ENCODE measurements around the gene TAF4B. TPM values are rescaled to one million over a fixed set of nuclear protein-coding genes. Genes with fewer than 3 reads are reported as not detected.

TAF4B gene
- total and polyA plus RNA-seq, 2 donors (not counting 1 experiment from before 2014, with no cell fraction given): 10.5 to 16.1 TPM

GRCh38 chr18:26419746-26420145 is 193.5 kb downstream of the TAF4B start:
- DNase-seq (no peak), ATAC-seq (ENCODE audit: low read depth) (no peak)
- POLR2A ChIA-PET: no interaction called here
- Histone ChIP-seq H3K9ac (ENCODE audit: low read length) (no peak overlapping the region), H3K4me1 (ENCODE audit: control insufficient read depth in 2 of 2, insufficient read depth in 2 of 2, low read length in 2 of 2) (no peaks in the 10 kb centered on the region), H3K4me3 (ENCODE audit: control extremely low read depth in 1 of 5, extremely low read depth in 1 of 5, insufficient read depth in 1 of 5, low read depth in 2 of 5, low read length in 4 of 5) (no peak overlapping the region), H3K79me2 (ENCODE audit: control insufficient read depth, insufficient read depth, low read length) (no peaks in the 10 kb centered on the region), H3K9me3 (ENCODE audit: control extremely low read depth in 1 of 3, control insufficient read depth in 2 of 3, insufficient read depth in 1 of 3, low read length in 2 of 3) (no peaks in the 10 kb centered on the region), H4K20me1 (ENCODE audit: control insufficient read depth, insufficient read depth, low read length, poor library complexity, severe bottlenecking) (no peaks in the 10 kb centered on the region), H3K36me3 (replicated peaks in 1 of 2; ENCODE audit: control extremely low read depth in 1 of 2, control insufficient read depth in 1 of 2, extremely low read depth in 1 of 2, insufficient read depth in 2 of 2, low read length in 1 of 2) (no peaks in the 10 kb centered on the region), H3K4me2 (replicated peaks; ENCODE audit: low read depth, low read length, poor library complexity, severe bottlenecking) (no peak overlapping the region), H2AFZ (ENCODE audit: insufficient read depth, low read depth, low read length, poor library complexity, severe bottlenecking) (no peak overlapping the region), H3K27ac (ENCODE audit: low read length in 2 of 2) (no peak overlapping the region), H3K27me3 (replicated peaks in 1 of 4; ENCODE audit: control extremely low read depth in 1 of 4, control insufficient read depth in 3 of 4, insufficient read depth in 4 of 4, low read length in 3 of 4) (no peaks in the 10 kb centered on the region)
- WGBS (ENCODE audit: insufficient coverage): 93% methylated on average over 6 of the region's 9 CpGs
- no peaks in the 10 kb centered on the region for H3K9me3 Mint-ChIP-seq (ENCODE audit: insufficient read depth)
- peaks cover 2% of the 10 kb centered on the region for H3K4me1 Mint-ChIP-seq
- no peak for TF ChIP-seq EZH2 (IDR thresholded peaks at IDR 0.05; ENCODE audit: borderline replicate concordance, insufficient read depth, low read depth, low read length, poor library complexity, severe bottlenecking)
- TF ChIP-seq CTCF (IDR thresholded peaks at IDR 0.05): no peak
- no peak overlapping the region for H3K27ac Mint-ChIP-seq
- intact Hi-C loops (cut with micrococcal nuclease): no loop called here
- H3K27me3 Mint-ChIP-seq: no peaks in the 10 kb centered on the region
- CTCF ChIA-PET: no interaction called here
- no peak overlapping the region for H3K4me3 Mint-ChIP-seq

GRCh38 chr18:26421503-26421902 is 195.3 kb downstream of the TAF4B start:
- no peak for ATAC-seq (ENCODE audit: low read depth)
- no peaks in the 10 kb centered on the region for H3K79me2 ChIP-seq (ENCODE audit: control insufficient read depth, insufficient read depth, low read length)
- H3K36me3 ChIP-seq (replicated peaks in 1 of 2; ENCODE audit: control extremely low read depth in 1 of 2, control insufficient read depth in 1 of 2, extremely low read depth in 1 of 2, insufficient read depth in 2 of 2, low read length in 1 of 2): no peaks in the 10 kb centered on the region
- no peak overlapping the region for H3K27ac ChIP-seq (ENCODE audit: low read length in 2 of 2)
- CTCF ChIA-PET: interaction anchor here (1.1 kb wide), 1 partner anchor 37 kb away, joined by 3 read pairs; no protein-coding TSS in a partner anchor
- Mint-ChIP-seq H3K27me3 (no peaks in the 10 kb centered on the region), H3K27ac (no peak overlapping the region), H3K4me3 (no peak overlapping the region), H3K9me3 (ENCODE audit: insufficient read depth) (no peaks in the 10 kb centered on the region), H3K4me1 (peaks cover 2% of the 10 kb centered on the region)
- H3K4me2 ChIP-seq (replicated peaks; ENCODE audit: low read depth, low read length, poor library complexity, severe bottlenecking): no peak overlapping the region
- no peaks in the 10 kb centered on the region for H4K20me1 ChIP-seq (ENCODE audit: control insufficient read depth, insufficient read depth, low read length, poor library complexity, severe bottlenecking)
- intact Hi-C loops (cut with micrococcal nuclease): no loop called here
- no peak for TF ChIP-seq CTCF (IDR thresholded peaks at IDR 0.05)
- TF ChIP-seq EZH2 (IDR thresholded peaks at IDR 0.05; ENCODE audit: borderline replicate concordance, insufficient read depth, low read depth, low read length, poor library complexity, severe bottlenecking): no peak
- H3K9ac ChIP-seq (ENCODE audit: low read length): no peak overlapping the region
- WGBS (ENCODE audit: insufficient coverage): 87% methylated on average over 6 of the region's 6 CpGs
- no peak overlapping the region for H2AFZ ChIP-seq (ENCODE audit: insufficient read depth, low read depth, low read length, poor library complexity, severe bottlenecking)
- no peak overlapping the region for H3K4me3 ChIP-seq (ENCODE audit: control extremely low read depth in 1 of 5, extremely low read depth in 1 of 5, insufficient read depth in 1 of 5, low read depth in 2 of 5, low read length in 4 of 5)
- H3K27me3 ChIP-seq (replicated peaks in 1 of 4; ENCODE audit: control extremely low read depth in 1 of 4, control insufficient read depth in 3 of 4, insufficient read depth in 4 of 4, low read length in 3 of 4): no peaks in the 10 kb centered on the region
- no peaks in the 10 kb centered on the region for H3K4me1 ChIP-seq (ENCODE audit: control insufficient read depth in 2 of 2, insufficient read depth in 2 of 2, low read length in 2 of 2)
- no peaks in the 10 kb centered on the region for H3K9me3 ChIP-seq (ENCODE audit: control extremely low read depth in 1 of 3, control insufficient read depth in 2 of 3, insufficient read depth in 1 of 3, low read length in 2 of 3)
- POLR2A ChIA-PET: no interaction called here
- DNase-seq: no peak
